ENCODE results near the gene VSIG10.
A peak's percentile ranks its signal among the peaks of the same experiment; 100 is the strongest.
"Not testable (repeated sequence)": the region's sequence is repeated elsewhere in the genome, so short reads cannot be mapped to it uniquely, and the experiment has no call there.

The VSIG10 gene, protein sequence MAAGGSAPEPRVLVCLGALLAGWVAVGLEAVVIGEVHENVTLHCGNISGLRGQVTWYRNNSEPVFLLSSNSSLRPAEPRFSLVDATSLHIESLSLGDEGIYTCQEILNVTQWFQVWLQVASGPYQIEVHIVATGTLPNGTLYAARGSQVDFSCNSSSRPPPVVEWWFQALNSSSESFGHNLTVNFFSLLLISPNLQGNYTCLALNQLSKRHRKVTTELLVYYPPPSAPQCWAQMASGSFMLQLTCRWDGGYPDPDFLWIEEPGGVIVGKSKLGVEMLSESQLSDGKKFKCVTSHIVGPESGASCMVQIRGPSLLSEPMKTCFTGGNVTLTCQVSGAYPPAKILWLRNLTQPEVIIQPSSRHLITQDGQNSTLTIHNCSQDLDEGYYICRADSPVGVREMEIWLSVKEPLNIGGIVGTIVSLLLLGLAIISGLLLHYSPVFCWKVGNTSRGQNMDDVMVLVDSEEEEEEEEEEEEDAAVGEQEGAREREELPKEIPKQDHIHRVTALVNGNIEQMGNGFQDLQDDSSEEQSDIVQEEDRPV

GRCh38 chr12:118103601-118104382 lies at the start of gene VSIG10:
Gene VSIG10 (minus strand): TSS chr12:118104011. CDS start chr12:118103671, 340 bp downstream.
- DNase-seq: peak; percentile 62

- DNase-seq: no peak
Observed at GRCh38 chr12:118151755-118152154, 47.9 kb upstream of the VSIG10 start.

GRCh38 chr12:118150625-118151024 lies 46.8 kb upstream of the VSIG10 start:
- no peak for DNase-seq

GRCh38 chr12:118148287-118148686 lies 44.5 kb upstream of the VSIG10 start:
- no peak for DNase-seq

DNA sequence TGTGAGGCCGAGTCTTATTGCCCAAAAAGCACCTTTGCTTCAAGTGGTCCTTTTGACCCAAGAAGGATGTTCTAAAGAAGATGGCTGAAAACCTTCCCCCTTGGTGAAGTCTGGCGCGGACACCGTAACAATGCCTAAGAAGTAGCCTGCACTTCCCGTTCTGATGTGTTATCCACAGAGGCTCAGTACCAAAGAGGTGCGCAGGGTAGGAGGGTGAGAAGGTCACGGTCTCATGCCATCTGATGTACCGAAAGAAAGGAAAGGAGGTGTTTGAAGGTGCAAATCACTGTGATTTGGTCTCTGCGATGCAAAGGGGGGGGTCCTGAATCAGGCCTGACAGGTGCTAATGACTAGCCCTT lies 42.0 kb upstream of the VSIG10 start:
- no peak for DNase-seq

- no peak for DNase-seq
Observed at GRCh38 chr12:118145113-118145797, 41.4 kb upstream of the VSIG10 start.

GRCh38 chr12:118144499-118144898 lies 40.7 kb upstream of the VSIG10 start:
- DNase-seq: no peak

- DNase-seq: no peak
Observed at GRCh38 chr12:118140825-118141224, 37.0 kb upstream of the VSIG10 start.

DNA sequence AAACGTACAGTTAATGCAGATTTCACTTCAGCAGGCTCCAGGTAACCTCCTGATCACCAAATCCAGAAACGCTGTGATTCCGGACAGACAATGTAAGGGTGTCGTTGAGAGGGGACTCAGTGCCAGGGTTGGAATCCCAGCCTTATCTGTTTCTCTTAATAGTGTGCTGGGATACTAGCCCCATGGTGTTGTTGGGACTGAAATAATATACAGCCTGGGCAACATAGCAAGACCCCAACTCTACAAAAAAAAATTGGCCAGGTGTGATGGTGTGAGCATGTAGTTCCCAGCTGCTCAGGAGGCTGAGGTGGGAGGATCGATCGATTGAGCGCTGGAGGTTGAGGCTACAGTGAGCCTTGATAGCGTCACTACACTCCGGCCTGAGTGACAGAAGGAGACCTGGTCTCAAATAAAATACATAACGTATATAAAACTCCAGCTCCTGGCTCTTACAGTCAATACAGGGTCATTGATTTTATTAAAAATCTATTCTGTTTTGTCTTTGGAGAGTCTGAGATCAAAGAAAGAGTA lies 33.4 kb upstream of the VSIG10 start:
- DNase-seq: no peak

DNA sequence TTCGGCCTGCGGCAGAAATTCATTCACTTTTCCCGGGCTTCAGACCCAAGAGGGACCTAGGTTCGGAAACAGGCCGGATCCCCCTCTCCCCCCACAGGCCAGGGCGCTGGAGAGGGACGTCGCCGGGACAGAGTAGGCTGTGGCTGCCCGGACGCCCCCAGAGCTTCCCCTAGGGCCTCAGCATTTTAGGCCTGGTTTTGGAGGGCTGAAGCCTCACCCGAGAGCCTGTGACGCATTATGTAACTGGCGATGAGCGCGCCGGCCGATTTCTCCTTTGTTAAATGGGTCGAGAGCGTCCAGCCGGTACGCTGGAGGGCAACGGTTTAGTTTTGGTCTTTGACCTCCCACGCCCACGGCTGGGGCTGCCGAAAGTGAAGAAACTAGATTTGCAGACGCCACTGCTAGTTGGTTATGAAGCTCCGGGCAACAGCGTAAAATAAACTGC lies 32.8 kb upstream of the VSIG10 start:
- DNase-seq: no peak

DNA sequence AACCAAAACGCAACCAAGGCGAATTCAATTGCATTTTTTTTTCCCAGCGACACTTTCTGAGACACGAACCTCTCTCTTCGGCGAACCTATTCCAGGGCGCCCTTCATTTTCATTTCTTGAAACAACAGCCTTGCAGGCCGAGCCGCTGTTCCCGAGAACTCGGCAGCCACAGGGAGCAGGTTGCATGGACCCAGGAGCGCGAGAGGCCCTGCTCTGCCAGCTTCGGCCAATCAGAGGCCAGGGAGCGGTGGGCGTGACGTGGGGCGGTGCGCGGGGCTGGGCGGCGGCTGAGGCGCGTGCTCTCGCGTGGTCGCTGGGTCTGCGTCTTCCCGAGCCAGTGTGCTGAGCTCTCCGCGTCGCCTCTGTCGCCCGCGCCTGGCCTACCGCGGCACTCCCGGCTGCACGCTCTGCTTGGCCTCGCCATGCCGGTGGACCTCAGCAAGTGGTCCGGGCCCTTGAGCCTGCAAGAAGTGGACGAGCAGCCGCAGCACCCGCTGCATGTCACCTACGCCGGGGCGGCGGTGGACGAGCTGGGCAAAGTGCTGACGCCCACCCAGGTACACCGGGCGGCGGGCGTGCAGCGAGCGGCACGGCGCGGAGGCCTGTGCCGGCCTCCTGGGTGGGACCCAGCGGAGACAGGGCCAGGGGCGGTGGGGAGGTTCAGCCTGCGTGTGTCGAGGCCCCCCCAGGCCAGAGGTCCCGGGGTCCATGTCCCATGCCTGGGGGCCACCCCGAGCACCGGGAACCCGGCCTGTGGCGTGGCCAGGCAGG lies 32.2 kb upstream of the VSIG10 start, which contains the start of gene PEBP1:
Gene PEBP1 (plus strand): TSS at position 337 of the 771 bp plus-strand sequence. CDS start 86 bp downstream, at position 423.
- peak; percentile 89 for DNase-seq

DNA sequence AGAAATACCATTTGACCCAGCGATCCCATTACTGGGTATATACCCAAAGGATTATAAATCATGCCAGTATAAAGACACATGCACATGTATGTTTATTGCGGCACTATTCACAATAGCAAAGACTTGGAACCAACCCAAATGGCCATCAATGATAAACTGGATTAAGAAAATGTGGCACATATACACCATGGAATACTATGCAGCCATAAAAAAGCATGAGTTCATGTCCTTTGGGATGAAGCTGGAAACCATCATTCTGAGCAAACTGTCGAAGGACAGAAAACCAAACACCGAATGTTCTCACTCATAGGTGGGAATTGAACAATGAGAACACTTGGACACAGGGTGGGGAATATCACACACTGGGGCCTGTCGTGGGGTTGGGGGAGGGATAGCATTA lies 25.6 kb upstream of the VSIG10 start:
- DNase-seq: not testable (repeated sequence)

GRCh38 chr12:118127867-118128266 lies 24.1 kb upstream of the VSIG10 start:
- DNase-seq: no peak

GRCh38 chr12:118126119-118126757 lies 22.4 kb upstream of the VSIG10 start:
- DNase-seq: no peak

DNA sequence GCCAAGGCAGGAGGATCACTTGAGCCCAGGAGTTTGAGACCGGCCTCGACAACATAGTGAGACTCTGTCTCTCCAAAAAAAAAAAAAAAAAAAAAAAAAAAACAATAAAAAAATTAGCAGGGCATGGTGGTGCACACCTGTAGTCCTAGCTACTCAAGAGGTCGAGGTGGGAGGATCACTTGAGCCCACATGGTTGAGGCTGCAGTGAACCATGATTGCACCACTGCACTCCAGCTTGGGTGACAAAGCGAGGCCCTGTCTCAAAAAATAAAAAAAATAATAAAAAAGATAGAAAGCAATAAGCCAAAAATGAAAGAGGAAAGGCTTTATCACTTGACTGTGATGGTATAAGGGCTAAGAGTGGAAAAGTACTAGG lies 21.9 kb upstream of the VSIG10 start:
- DNase-seq: no peak

- no peak for DNase-seq
Observed at GRCh38 chr12:118124333-118124874, 20.6 kb upstream of the VSIG10 start.

DNA sequence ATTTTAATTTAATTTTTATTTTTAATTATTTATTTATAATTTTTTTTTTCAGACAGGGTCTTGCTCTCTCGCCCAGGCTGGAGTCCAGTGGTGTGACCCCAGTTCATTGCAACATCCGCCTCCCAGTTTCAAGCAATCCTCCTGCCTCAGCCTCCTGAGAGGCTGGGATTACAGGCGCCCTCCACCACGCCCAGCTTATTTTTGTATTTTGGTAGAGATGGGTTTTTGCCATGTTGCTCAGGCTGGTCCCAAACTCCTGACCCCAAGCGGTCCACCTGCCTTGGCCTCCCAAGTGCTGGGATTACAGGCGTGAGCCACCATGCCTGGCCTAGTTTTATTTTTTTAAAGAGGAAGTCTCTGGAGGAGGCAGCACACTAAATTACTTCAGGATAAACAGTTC lies 18.5 kb upstream of the VSIG10 start:
- DNase-seq: no peak

DNA sequence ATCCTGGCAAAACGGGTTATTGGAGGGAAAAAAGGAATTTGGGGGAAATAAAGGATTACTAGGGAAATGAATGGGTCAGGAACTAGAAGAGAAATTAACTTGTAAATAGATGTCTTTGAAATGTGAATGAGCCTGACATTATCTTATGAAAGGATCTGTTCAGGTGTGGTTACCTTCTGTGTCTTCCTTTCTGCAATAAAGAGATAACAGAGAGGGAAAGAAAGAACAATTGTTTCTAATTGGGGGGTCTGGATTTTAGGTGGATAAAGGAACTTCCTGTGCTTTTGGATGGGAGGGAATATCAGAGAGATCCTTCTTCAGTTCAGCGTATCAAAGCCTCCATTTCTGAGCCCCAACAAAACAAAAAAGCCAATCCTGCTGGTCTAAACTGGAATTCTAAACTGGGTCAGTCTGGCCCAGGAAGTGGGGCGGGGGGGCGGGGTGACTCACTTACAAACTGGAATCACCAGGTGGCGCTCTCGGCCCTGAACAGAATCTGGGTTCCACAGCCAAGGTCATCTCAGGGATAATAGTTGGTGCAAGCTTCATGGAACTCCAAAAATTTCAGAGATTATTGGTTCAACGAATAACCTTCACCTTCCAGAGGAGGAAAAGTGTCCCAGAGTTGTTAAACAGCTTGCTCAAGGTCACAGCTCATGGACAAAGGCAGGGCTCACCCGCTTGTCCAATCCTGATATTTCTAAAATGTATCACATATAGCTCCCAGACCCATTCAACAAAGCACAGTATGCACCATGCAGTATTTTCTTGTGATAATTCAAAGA lies 17.0 kb upstream of the VSIG10 start:
- peak; percentile 42 for DNase-seq

DNA sequence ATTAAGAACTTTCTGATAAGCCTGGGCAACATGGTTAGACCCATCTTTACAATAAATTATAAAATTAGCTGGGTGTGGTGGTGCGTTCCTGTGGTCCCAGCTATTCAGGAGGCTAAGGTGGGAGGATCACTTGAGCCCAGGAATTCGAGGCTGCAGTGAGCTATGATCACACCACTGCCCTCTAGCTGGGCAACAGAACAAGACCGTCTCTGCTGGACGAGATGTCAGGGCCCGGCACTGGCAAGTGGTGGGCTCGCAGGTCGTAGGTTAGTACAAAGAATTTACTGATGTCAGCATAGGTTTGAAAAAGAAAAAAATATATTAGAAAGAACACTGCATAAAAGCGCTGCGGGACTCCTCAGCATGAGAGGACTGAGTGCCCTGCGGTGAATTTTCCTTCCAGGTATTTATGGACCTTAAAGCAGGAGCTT lies 15.7 kb upstream of the VSIG10 start:
- DNase-seq: no peak

DNA sequence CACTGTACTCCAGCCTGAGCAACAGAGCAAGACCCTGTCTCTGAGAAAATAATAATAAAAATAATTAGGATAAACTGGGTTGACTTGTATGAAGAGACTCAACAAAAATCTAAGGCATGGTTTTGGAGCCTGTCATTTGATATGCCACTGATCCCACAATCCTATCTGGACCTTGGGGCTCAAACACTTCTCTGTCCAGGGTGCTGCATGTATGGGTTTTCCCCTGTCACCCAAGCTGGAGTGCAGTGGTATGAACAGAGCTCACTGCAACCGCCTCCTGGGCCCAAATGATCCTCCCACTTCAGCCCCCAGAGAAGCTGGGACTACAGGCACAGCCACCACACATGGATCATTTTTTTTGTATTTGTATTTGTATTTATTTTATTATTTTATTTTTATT lies 5.3 kb upstream of the VSIG10 start:
- DNase-seq: no peak

All from T1000 (cell line).